ENCODE results near the gene TMEM164.

The TMEM164 gene

GRCh38 chrX:110086162-110086915 is 83.4 kb downstream of the TMEM164 start:
- no peak for DNase-seq

GRCh38 chrX:110086916-110087484 is 84.1 kb downstream of the TMEM164 start:
- no peak for DNase-seq

- no peak for DNase-seq
Measured at GRCh38 chrX:110087485-110088356, 84.8 kb downstream of the TMEM164 start.

GRCh38 chrX:110089656-110090403 is 86.9 kb downstream of the TMEM164 start:
- no peak for DNase-seq

GRCh38 chrX:110097920-110098319 is 95.0 kb downstream of the TMEM164 start:
- peak in 1 of 3 experiments; percentile 36 for DNase-seq

- DNase-seq = no peak
Measured at GRCh38 chrX:110103344-110103743, 100.4 kb downstream of the TMEM164 start.

- DNase-seq = no peak
Measured at GRCh38 chrX:110104078-110104477, 101.2 kb downstream of the TMEM164 start.

GRCh38 chrX:110108381-110108821 is 105.5 kb downstream of the TMEM164 start:
- peak in 2 of 3 experiments; percentile 30 to 76 for DNase-seq

- no peak for DNase-seq
Measured at GRCh38 chrX:110114260-110114776, 111.4 kb downstream of the TMEM164 start.

GRCh38 chrX:110116066-110116980 is 113.4 kb downstream of the TMEM164 start:
- DNase-seq = no peak

GRCh38 chrX:110118530-110118929 is 115.6 kb downstream of the TMEM164 start:
- no peak for DNase-seq

- no peak for DNase-seq
Measured at GRCh38 chrX:110119480-110119879, 116.6 kb downstream of the TMEM164 start.

- DNase-seq = no peak
Measured at GRCh38 chrX:110120025-110120424, 117.1 kb downstream of the TMEM164 start.

GRCh38 chrX:110123331-110123782 is 120.4 kb downstream of the TMEM164 start:
- DNase-seq = no peak

- DNase-seq = peak in 2 of 3 experiments; percentile 17 to 80
Measured at GRCh38 chrX:110125446-110126162, 122.7 kb downstream of the TMEM164 start.

GRCh38 chrX:110131031-110131430 is 128.1 kb downstream of the TMEM164 start:
- no peak for DNase-seq

GRCh38 chrX:110132450-110133114 is 129.7 kb downstream of the TMEM164 start:
- no peak for DNase-seq

GRCh38 chrX:110133735-110134370 is 130.9 kb downstream of the TMEM164 start:
- DNase-seq = no peak

- no peak for DNase-seq
Measured at GRCh38 chrX:110135618-110136017, 132.7 kb downstream of the TMEM164 start.
